GM11168 (cell line): ENCODE data around the gene SLC17A4.

Source experiments
- in situ Hi-C: fragments of 300-500 bp; cut with MboI; formaldehyde crosslinking; loops from one replicate; pipeline ENCODE4 v1.12.0; 2022; ENCODE audit warnings: low sequenced_read_pairs; ENCODE audit not compliant: unreplicated experiment

The SLC17A4 gene

GRCh38 chr6:25794784-25795183 lies 40.2 kb downstream of the SLC17A4 start:
- in situ Hi-C loops = no loop called here

- in situ Hi-C loops = no loop called here
These were observed 46.9 kb downstream of the SLC17A4 start for GRCh38 chr6:25801436-25801835.

GRCh38 chr6:25804804-25805203 lies 50.3 kb downstream of the SLC17A4 start:
- in situ Hi-C loops = no loop called here

GRCh38 chr6:25815194-25815593 lies 60.7 kb downstream of the SLC17A4 start:
- in situ Hi-C loops = no loop called here

GRCh38 chr6:25816252-25816651 lies 61.7 kb downstream of the SLC17A4 start:
- in situ Hi-C loops = no loop called here

- in situ Hi-C loops = no loop called here
These were observed 66.8 kb downstream of the SLC17A4 start for GRCh38 chr6:25821341-25821740.

- in situ Hi-C loops = no loop called here
These were observed 74.8 kb downstream of the SLC17A4 start for GRCh38 chr6:25829375-25829774.

GRCh38 chr6:25830458-25830857 lies 75.9 kb downstream of the SLC17A4 start:
- in situ Hi-C loops = no loop called here
